HEK293 (cell line): Measurements from ENCODE around the gene KXD1.
A peak's percentile ranks its signal among the peaks of the same experiment; 100 is the strongest.

Experiments
- GLI4 ChIP-seq: fragments of 450-650 bp; formaldehyde crosslinking; IDR thresholded peaks from 2 replicates; pipeline ENCODE4 v1.5.1; 2016; ENCODE audit warnings: missing biosample characterization, missing genetic modification characterization
- GLIS2 ChIP-seq: fragments of 450-650 bp; formaldehyde crosslinking; IDR thresholded peaks from 2 replicates; pipeline ENCODE4 v1.5.1; 2016; ENCODE audit warnings: missing biosample characterization, missing genetic modification characterization
- HOXA7 ChIP-seq: sonication (generic); formaldehyde crosslinking; IDR thresholded peaks from 2 replicates; pipeline ENCODE4 v1.8.1; 2022; ENCODE audit warnings: missing genetic modification reagents, borderline replicate concordance
- IKZF3 ChIP-seq: fragments of 450-650 bp; IDR thresholded peaks from 2 replicates; pipeline ENCODE4 v1.5.0; 2018; ENCODE audit warnings: missing biosample characterization, mild to moderate bottlenecking, missing genetic modification characterization, moderate library complexity
- KLF1 ChIP-seq: fragments of 450-650 bp; formaldehyde crosslinking; IDR thresholded peaks from 2 replicates; pipeline ENCODE4 v1.5.1; 2016; ENCODE audit warnings: missing biosample characterization, missing genetic modification characterization
- OSR2 ChIP-seq: fragments of 450-650 bp; formaldehyde crosslinking; IDR thresholded peaks from 2 replicates; pipeline ENCODE4 v1.5.1; 2016; ENCODE audit warnings: missing biosample characterization, missing genetic modification characterization
- SCRT1 ChIP-seq: fragments of 450-650 bp; formaldehyde crosslinking; IDR thresholded peaks from 2 replicates; pipeline ENCODE4 v1.5.1; 2016; ENCODE audit warnings: missing biosample characterization, missing genetic modification characterization, borderline replicate concordance
- SP3 ChIP-seq: fragments of 450-650 bp; formaldehyde crosslinking; IDR thresholded peaks from 2 replicates; pipeline ENCODE4 v1.5.1; 2016; ENCODE audit warnings: missing biosample characterization, missing genetic modification characterization
- ZBTB7A ChIP-seq: fragments of 450-650 bp; formaldehyde crosslinking; IDR thresholded peaks from 2 replicates; pipeline ENCODE4 v1.5.1; 2016; ENCODE audit warnings: low read depth, missing biosample characterization, missing genetic modification characterization
- ZBTB8A ChIP-seq: fragments of 450-650 bp; formaldehyde crosslinking; IDR thresholded peaks from 2 replicates; pipeline ENCODE4 v1.5.1; 2016; ENCODE audit warnings: missing biosample characterization, missing genetic modification characterization
- ZFP69B ChIP-seq: fragments of 450-650 bp; formaldehyde crosslinking; IDR thresholded peaks from 2 replicates; pipeline ENCODE4 v1.5.1; 2016; ENCODE audit warnings: missing biosample characterization, missing genetic modification characterization
- ZIC2 ChIP-seq: fragments of 450-650 bp; formaldehyde crosslinking; IDR thresholded peaks from 2 replicates; pipeline ENCODE4 v1.5.1; 2016; ENCODE audit warnings: missing biosample characterization, missing genetic modification characterization
- ZNF10 ChIP-seq: fragments of 450-650 bp; formaldehyde crosslinking; IDR thresholded peaks from 2 replicates; pipeline ENCODE4 v1.5.1; 2017; ENCODE audit warnings: missing biosample characterization, missing genetic modification characterization
- ZNF221 ChIP-seq: fragments of 450-650 bp; formaldehyde crosslinking; IDR thresholded peaks from 2 replicates; pipeline ENCODE4 v1.5.1; 2017; ENCODE audit warnings: missing biosample characterization, missing genetic modification characterization, borderline replicate concordance
- ZNF274 ChIP-seq, 2 experiments: fragments of 200-500 bp in 1 of 2; fragments of 450-650 bp in 1 of 2; sonication (Bioruptor generic) in 1 of 2; formaldehyde crosslinking in 1 of 2; IDR thresholded peaks; 2 replicates each; pipeline versions ENCODE4 v1.5.1 to v1.6.1; 2014 to 2016; ENCODE audit warnings: borderline replicate concordance in 1 of 2, inconsistent platforms in 1 of 2, low read length in 1 of 2, missing biosample characterization in 1 of 2, missing genetic modification characterization in 1 of 2
- ZNF302 ChIP-seq: fragments of 450-650 bp; formaldehyde crosslinking; IDR thresholded peaks from 2 replicates; pipeline ENCODE4 v1.5.1; 2016; ENCODE audit warnings: missing biosample characterization, missing genetic modification characterization, low read depth
- ZNF366 ChIP-seq: fragments of 450-650 bp; formaldehyde crosslinking; conservative IDR thresholded peaks from 2 replicates; pipeline ENCODE4 v1.5.1; 2016; ENCODE audit warnings: missing biosample characterization, missing genetic modification characterization
- ZNF416 ChIP-seq: fragments of 450-650 bp; formaldehyde crosslinking; IDR thresholded peaks from 2 replicates; pipeline ENCODE4 v1.5.1; 2016; ENCODE audit warnings: missing biosample characterization, missing genetic modification characterization
- ZNF426 ChIP-seq: fragments of 450-650 bp; formaldehyde crosslinking; IDR thresholded peaks from 2 replicates; pipeline ENCODE4 v1.5.1; 2017; ENCODE audit warnings: missing biosample characterization, missing genetic modification characterization, mild to moderate bottlenecking, inconsistent platforms, moderate library complexity
- ZNF677 ChIP-seq: fragments of 450-650 bp; IDR thresholded peaks from 2 replicates; pipeline ENCODE4 v1.5.0; 2018; ENCODE audit warnings: missing biosample characterization, mild to moderate bottlenecking, missing genetic modification characterization, moderate library complexity
- ZNF701 ChIP-seq: fragments of 450-650 bp; formaldehyde crosslinking; IDR thresholded peaks from 2 replicates; pipeline ENCODE4 v1.5.1; 2016; ENCODE audit warnings: missing biosample characterization, missing genetic modification characterization
- ZNF707 ChIP-seq: fragments of 450-650 bp; formaldehyde crosslinking; IDR thresholded peaks from 2 replicates; pipeline ENCODE4 v1.5.1; 2016; ENCODE audit warnings: missing biosample characterization, missing genetic modification characterization
- ZNF777 ChIP-seq: fragments of 450-650 bp; formaldehyde crosslinking; IDR thresholded peaks from 2 replicates; pipeline ENCODE4 v1.5.1; 2017; ENCODE audit warnings: missing biosample characterization, missing genetic modification characterization, borderline replicate concordance
- ZNF830 ChIP-seq: fragments of 450-650 bp; IDR thresholded peaks from 2 replicates; pipeline ENCODE4 v1.5.0; 2018; ENCODE audit warnings: missing biosample characterization, missing genetic modification characterization, low read depth, mild to moderate bottlenecking, moderate library complexity
- ZSCAN30 ChIP-seq: fragments of 450-650 bp; IDR thresholded peaks from 2 replicates; pipeline ENCODE4 v1.5.1; 2018; ENCODE audit warnings: missing biosample characterization, mild to moderate bottlenecking, missing genetic modification characterization, moderate library complexity
- TF ChIP-seq, protein P1 (sequence below): fragments of 450-650 bp; formaldehyde crosslinking; IDR thresholded peaks from 2 replicates; pipeline ENCODE4 v1.5.1; 2016; ENCODE audit warnings: missing biosample characterization, missing genetic modification characterization
- TF ChIP-seq, protein P2 (sequence below): fragments of 450-650 bp; formaldehyde crosslinking; IDR thresholded peaks from 2 replicates; pipeline ENCODE4 v1.5.1; 2016; ENCODE audit warnings: missing biosample characterization, missing genetic modification characterization
- TF ChIP-seq, protein P3 (sequence below): fragments of 450-650 bp; formaldehyde crosslinking; IDR thresholded peaks from 2 replicates; pipeline ENCODE4 v1.5.1; 2016; ENCODE audit warnings: missing biosample characterization, missing genetic modification characterization
- TF ChIP-seq, protein P4 (sequence below): fragments of 450-650 bp; formaldehyde crosslinking; IDR thresholded peaks from 2 replicates; pipeline ENCODE4 v1.5.1; 2016; ENCODE audit warnings: missing biosample characterization, missing genetic modification characterization
- TF ChIP-seq, protein P5 (sequence below): fragments of 450-650 bp; formaldehyde crosslinking; IDR thresholded peaks from 2 replicates; pipeline ENCODE4 v1.5.1; 2017; ENCODE audit warnings: missing biosample characterization, missing genetic modification characterization

The KXD1 gene

DNA sequence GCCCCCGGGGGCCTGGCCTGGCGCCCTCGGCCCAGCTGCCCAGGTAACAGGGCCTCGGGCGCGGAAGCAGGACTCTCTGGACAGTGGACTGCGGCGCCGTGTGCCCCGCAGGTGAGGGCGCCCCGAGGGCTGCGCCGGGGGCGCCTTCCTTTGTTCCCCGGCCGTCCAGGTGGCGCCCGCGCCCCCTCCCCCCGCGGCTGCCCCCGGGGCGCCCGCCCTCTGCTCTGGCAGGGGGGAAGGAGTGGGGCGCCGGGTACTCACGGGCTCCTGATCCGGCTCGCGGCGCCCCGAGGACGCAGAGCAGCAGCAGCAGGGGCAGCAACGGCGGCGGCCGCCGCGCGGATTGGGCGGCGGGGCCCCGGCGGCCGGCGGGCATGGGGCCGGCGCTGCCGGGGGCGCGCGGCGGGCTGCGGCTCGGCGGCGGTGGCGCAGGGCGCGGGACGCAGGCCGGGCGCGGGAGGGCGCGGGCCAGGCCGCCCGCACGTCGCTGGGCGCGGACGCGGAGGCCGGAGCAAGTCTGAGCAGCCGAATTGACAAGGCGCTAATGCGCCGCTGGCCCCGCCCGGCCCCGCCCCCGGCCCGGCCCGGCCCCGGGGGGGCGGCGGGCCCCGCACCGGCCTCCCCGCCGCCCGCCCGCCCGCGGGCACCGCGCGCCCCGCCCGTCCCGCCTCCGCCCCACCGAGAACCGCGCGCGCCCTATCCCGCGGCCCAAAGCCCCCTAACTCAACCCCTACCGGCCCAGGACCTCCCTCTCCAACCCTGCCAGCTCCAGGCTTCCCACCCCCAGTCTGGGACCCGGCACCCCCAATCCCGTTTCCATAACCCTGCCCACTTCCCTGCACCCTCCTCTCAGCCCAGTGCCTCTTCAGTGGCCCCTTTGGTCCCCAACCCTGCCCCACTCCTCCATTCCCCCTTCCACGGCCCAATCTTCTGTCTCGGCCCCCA lies 48.9 kb downstream of the KXD1 start, which contains the start of gene CRLF1 (continued):
- TF ChIP-seq HOXA7 (CRISPR knock-in tag) (no peak), ZNF707 (tag by site-specific recombination) (no peak), ZNF777 (tag by site-specific recombination) (no peak), ZNF366 (tag by site-specific recombination) (no peak), GLI4 (tag by site-specific recombination) (no peak), ZNF677 (tag by site-specific recombination) (no peak), OSR2 (tag by site-specific recombination) (no peak), ZBTB7A (0 out of 2 replicates have a peak, but pooled peaks have one; percentile 74), KLF1 (peak; percentile 80), IKZF3 (tag by site-specific recombination) (no peak), ZNF830 (tag by site-specific recombination) (no peak), ZNF701 (no peak), ZNF10 (no peak), ZSCAN30 (tag by site-specific recombination) (no peak), ZIC2 (tag by site-specific recombination) (no peak), SCRT1 (tag by site-specific recombination) (no peak), ZBTB8A (tag by site-specific recombination) (peak; percentile 87), ZFP69B (tag by site-specific recombination) (no peak), GLIS2 (peak; percentile 33; the same call in 1 of the 2 replicates), ZNF274 (IDR thresholded peaks at IDR 0.05; ENCODE audit: low read length) (no peak), ZNF274 (tag by site-specific recombination; IDR thresholded peaks at IDR 0.05; ENCODE audit: borderline replicate concordance) (no peak), ZNF221 (no peak), ZNF416 (tag by site-specific recombination) (no peak), SP3 (tag by site-specific recombination) (peak; percentile 85), ZNF302 (tag by site-specific recombination) (no peak), ZNF426 (tag by site-specific recombination) (no peak)
- TF ChIP-seq, protein P1, sequence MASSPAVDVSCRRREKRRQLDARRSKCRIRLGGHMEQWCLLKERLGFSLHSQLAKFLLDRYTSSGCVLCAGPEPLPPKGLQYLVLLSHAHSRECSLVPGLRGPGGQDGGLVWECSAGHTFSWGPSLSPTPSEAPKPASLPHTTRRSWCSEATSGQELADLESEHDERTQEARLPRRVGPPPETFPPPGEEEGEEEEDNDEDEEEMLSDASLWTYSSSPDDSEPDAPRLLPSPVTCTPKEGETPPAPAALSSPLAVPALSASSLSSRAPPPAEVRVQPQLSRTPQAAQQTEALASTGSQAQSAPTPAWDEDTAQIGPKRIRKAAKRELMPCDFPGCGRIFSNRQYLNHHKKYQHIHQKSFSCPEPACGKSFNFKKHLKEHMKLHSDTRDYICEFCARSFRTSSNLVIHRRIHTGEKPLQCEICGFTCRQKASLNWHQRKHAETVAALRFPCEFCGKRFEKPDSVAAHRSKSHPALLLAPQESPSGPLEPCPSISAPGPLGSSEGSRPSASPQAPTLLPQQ (tag by site-specific recombination), result 0 out of 2 replicates have a peak, but pooled peaks have one; percentile 37
- TF ChIP-seq, protein P2, sequence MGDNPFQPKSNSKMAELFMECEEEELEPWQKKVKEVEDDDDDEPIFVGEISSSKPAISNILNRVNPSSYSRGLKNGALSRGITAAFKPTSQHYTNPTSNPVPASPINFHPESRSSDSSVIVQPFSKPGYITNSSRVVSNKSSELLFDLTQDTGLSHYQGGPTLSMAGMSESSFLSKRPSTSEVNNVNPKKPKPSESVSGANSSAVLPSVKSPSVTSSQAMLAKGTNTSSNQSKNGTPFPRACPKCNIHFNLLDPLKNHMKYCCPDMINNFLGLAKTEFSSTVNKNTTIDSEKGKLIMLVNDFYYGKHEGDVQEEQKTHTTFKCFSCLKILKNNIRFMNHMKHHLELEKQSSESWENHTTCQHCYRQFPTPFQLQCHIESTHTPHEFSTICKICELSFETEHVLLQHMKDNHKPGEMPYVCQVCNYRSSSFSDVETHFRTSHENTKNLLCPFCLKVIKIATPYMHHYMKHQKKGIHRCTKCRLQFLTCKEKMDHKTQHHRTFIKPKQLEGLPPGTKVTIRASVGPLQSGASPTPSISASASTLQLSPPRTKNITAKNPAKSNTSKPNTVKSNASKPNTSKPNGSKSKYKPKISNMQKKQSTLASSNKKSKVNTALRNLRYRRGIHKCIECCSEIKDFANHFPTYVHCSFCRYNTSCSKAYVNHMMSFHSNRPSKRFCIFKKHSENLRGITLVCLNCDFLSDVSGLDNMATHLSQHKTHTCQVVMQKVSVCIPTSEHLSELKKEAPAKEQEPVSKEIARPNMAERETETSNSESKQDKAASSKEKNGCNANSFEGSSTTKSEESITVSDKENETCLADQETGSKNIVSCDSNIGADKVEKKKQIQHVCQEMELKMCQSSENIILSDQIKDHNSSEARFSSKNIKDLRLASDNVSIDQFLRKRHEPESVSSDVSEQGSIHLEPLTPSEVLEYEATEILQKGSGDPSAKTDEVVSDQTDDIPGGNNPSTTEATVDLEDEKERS (tag by site-specific recombination), result no peak
- TF ChIP-seq, protein P3, sequence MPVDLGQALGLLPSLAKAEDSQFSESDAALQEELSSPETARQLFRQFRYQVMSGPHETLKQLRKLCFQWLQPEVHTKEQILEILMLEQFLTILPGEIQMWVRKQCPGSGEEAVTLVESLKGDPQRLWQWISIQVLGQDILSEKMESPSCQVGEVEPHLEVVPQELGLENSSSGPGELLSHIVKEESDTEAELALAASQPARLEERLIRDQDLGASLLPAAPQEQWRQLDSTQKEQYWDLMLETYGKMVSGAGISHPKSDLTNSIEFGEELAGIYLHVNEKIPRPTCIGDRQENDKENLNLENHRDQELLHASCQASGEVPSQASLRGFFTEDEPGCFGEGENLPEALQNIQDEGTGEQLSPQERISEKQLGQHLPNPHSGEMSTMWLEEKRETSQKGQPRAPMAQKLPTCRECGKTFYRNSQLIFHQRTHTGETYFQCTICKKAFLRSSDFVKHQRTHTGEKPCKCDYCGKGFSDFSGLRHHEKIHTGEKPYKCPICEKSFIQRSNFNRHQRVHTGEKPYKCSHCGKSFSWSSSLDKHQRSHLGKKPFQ (tag by site-specific recombination), result no peak
- TF ChIP-seq, protein P4, sequence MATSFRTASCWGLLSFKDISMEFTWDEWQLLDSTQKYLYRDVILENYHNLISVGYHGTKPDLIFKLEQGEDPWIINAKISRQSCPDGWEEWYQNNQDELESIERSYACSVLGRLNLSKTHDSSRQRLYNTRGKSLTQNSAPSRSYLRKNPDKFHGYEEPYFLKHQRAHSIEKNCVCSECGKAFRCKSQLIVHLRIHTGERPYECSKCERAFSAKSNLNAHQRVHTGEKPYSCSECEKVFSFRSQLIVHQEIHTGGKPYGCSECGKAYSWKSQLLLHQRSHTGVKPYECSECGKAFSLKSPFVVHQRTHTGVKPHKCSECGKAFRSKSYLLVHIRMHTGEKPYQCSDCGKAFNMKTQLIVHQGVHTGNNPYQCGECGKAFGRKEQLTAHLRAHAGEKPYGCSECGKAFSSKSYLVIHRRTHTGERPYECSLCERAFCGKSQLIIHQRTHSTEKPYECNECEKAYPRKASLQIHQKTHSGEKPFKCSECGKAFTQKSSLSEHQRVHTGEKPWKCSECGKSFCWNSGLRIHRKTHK (tag by site-specific recombination), result no peak
- TF ChIP-seq, protein P5, sequence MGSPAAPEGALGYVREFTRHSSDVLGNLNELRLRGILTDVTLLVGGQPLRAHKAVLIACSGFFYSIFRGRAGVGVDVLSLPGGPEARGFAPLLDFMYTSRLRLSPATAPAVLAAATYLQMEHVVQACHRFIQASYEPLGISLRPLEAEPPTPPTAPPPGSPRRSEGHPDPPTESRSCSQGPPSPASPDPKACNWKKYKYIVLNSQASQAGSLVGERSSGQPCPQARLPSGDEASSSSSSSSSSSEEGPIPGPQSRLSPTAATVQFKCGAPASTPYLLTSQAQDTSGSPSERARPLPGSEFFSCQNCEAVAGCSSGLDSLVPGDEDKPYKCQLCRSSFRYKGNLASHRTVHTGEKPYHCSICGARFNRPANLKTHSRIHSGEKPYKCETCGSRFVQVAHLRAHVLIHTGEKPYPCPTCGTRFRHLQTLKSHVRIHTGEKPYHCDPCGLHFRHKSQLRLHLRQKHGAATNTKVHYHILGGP, result no peak
